GM18520 (cell line): ENCODE data around the gene G2E3.
"Not testable (repeated sequence)": the region's sequence is repeated elsewhere in the genome, so short reads cannot be mapped to it uniquely, and the experiment has no call there.

Source experiments
- ATAC-seq: cut with Tn5 transposase; IDR thresholded peaks from one replicate; pipeline ENCODE4 v1.9.1; 2021; ENCODE audit not compliant: unreplicated experiment

G2E3 gene

GRCh38 chr14:30600922-30601918 is 42.3 kb downstream of the G2E3 start:
- no peak for ATAC-seq

DNA sequence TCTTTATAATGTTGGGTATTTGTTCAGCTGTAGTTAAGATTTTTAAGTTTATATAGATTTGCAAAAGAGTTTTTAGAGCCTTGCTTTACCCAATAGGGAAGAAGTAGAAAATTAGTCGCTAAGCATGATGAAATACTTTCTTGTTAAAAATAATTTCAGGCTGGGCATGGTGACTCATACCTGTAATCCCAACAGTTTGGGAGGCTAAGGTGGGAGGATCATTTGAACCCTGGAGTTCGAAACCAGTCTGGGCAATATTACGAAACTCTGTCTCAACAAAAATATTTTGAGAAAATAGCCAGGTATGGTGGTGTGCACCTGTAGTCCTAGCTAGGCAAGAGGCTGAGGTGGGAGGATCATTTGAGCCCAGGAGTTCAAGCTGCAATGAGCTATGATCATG is 44.4 kb downstream of the G2E3 start:
- ATAC-seq = no peak

- ATAC-seq = not testable (repeated sequence)
These were observed 45.7 kb downstream of the G2E3 start for GRCh38 chr14:30604696-30605095.

GRCh38 chr14:30607156-30607780 is 48.3 kb downstream of the G2E3 start:
- ATAC-seq = no peak

DNA sequence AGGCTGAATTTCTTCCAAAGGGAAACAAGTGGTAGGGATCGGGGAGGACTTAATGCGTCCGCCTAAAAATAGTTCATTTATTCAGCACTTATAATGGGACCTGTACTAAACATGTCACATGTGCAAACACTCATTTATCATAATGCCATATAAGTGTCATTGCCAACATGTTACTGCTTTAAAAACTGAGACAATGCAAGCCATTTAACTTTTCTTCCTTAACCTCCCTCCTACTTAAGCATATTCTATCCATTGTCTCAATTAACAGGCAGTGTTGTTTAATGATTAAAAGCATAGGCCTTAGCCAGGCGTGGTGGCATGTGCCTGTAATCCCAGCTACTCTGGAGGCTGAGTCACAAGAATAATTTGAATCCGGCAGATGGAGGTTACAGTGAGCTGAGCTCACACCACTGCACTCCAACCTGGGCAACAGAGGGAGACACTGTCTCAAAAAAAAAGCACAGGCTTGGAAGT is 49.6 kb downstream of the G2E3 start:
- ATAC-seq = no peak

- ATAC-seq = no peak
These were observed 51.9 kb downstream of the G2E3 start for GRCh38 chr14:30610787-30611343.

- no peak for ATAC-seq
These were observed 55.2 kb downstream of the G2E3 start for GRCh38 chr14:30614155-30614554.

DNA sequence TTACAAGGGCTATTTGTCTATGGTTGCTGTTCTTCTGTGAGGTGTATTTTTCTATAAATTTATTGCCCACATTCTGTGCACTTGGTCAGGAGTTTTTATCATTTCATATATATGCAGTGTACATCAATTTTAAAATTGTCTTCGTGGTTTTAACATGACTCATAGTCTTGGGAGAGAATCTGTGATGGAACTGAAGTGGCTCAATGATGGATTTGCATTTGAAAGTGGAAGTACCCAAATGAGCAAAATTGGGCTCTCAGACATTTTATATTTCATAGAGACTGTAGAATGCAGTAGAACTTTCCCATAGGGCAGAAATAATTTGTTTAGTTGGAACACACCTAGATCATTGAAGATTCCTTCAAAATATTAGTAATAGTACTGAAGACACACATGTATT is 61.2 kb downstream of the G2E3 start:
- peak; percentile 58 for ATAC-seq

GRCh38 chr14:30621354-30621939 is 62.5 kb downstream of the G2E3 start:
- no peak for ATAC-seq

- peak; percentile 84 for ATAC-seq
These were observed 63.2 kb downstream of the G2E3 start, which contains the start of gene SCFD1 for GRCh38 chr14:30621940-30622830. TSS of gene SCFD1 (plus strand) at chr14:30622319. CDS start at chr14:30622339, 20 bp downstream.

- ATAC-seq = no peak
These were observed 64.6 kb downstream of the G2E3 start for GRCh38 chr14:30623412-30624131.

DNA sequence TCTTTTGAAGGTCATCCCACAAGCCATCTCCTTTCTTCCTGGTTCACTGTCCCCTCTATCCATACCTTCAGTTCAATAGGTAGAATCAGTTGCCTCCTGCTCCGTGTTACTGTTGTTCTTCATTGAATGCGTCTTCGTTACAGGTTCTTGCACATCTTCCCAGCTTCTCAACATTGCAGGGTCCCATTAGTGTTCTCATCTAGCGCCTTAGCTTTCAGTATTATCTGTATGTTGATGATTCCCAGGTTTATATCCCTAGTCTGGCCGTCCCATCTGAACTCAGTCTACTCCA is 65.1 kb downstream of the G2E3 start:
- ATAC-seq = no peak

- ATAC-seq = no peak
These were observed 66.6 kb downstream of the G2E3 start for GRCh38 chr14:30625533-30625932.

DNA sequence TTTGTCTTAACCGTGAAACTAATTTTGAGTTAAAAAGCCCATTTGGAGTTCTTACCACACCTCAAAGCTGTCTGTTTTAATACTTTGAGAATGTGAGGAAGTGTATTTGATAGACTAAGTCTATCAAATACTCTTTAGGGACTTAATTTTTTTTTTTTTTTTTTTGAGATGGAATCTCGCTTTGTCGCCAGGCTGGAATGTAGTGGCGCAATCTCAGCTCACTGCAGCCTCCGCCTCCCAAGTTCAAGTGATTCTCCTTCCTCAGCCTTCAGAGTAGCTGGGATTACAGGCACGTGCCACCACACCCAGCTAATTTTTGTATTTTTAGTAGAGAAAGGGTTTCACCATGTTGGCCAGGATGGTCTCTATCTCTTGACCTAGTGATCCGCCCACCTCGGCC is 70.5 kb downstream of the G2E3 start:
- not testable (repeated sequence) for ATAC-seq

DNA sequence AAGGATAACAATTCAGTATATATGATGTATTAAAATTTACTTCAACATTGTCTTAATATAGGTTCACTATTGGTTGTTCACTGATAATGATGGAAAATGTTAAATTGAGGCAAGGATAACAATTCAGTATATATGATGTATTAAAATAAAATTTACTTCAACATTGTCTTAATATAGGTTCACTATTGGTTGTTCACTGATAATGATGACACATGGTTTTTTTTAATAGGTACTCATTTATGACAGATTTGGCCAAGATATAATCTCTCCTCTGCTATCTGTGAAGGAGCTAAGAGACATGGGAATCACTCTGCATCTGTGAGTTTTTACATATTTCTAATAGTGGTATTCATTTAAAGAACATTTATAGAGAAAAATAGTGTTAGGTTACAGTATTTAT is 71.3 kb downstream of the G2E3 start:
- no peak for ATAC-seq

DNA sequence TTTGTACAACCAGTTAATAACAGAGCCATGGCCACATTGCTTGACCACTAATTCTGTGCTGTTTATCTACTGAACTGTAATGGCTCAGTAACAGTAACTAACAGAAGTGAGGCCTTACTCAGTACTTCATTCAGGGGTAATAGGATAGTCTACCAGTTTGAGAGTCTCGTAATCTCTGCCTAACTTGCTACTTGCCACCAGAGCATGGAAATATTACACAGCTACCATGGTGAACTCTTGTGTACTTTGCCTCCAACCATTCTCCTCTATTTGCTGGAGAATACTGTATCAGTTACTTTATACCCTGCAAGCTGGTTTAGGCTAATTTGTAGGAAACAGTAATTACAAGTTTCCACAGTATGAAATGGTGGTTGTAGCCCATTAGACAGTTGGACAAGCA is 73.8 kb downstream of the G2E3 start:
- no peak for ATAC-seq

GRCh38 chr14:30638926-30639325 is 80.0 kb downstream of the G2E3 start:
- ATAC-seq = no peak

GRCh38 chr14:30641207-30641606 is 82.2 kb downstream of the G2E3 start:
- ATAC-seq = no peak

- not testable (repeated sequence) for ATAC-seq
These were observed 85.5 kb downstream of the G2E3 start for GRCh38 chr14:30644462-30644861.

GRCh38 chr14:30645600-30645999 is 86.6 kb downstream of the G2E3 start:
- ATAC-seq = no peak
